ENCODE measurements around the gene CCNF. TPM values are rescaled to one million over a fixed set of nuclear protein-coding genes. Genes with fewer than 3 reads are reported as not detected.
"Not testable (repeated sequence)": the region's sequence is repeated elsewhere in the genome, so short reads cannot be mapped to it uniquely, and the experiment has no call there.

CCNF gene
- total RNA-seq, 1 donor: 26.8 TPM

- DNase-seq (ENCODE audit: low read depth): peak; percentile 83
- no peak for TF ChIP-seq CTCF (IDR thresholded peaks at IDR 0.05; ENCODE audit: insufficient read depth, low read depth, low read length)
- peak within 1 kb of the TSS; percentile 71 for H3K4me3 ChIP-seq (ENCODE audit: low read depth, low read length)
Observed at GRCh38 chr16:2474877-2475412, 45.7 kb downstream of the CCNF start, which contains the start of gene TBC1D24. TSS of gene TBC1D24 (plus strand) at chr16:2475127. CDS start at chr16:2496149, 21,022 bp downstream.

- DNase-seq (ENCODE audit: low read depth): no peak
- H3K4me3 ChIP-seq (ENCODE audit: low read depth, low read length): peak overlapping the region; percentile 59
Observed at GRCh38 chr16:2475413-2476344, 46.4 kb downstream of the CCNF start.

DNA sequence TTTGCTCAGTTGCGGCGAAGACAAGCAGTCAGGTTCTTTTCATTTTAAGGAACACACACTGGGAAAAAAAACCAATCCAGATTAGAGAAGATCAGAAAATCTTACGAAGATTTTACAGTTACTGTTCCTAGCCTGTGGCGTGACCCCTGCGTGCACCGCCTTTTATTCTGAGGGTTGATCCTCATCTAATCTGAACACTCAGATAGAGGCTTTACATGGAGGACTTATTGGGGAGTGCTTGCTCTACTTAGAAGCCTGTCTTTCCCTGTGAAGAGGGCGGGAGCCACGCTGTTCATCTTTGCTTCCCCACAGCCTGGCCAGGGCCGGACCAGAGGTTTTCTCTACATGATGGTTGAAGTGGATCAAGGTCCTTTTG lies 47.1 kb downstream of the CCNF start:
- no peak for TF ChIP-seq CTCF (IDR thresholded peaks at IDR 0.05; ENCODE audit: insufficient read depth, low read depth, low read length)
- no peak for DNase-seq (ENCODE audit: low read depth)
- H3K4me3 ChIP-seq (ENCODE audit: low read depth, low read length): no peak overlapping the region

More at GRCh38 chr16:2475413-2476344, 46.4 kb downstream of the CCNF start:
- TF ChIP-seq CTCF (IDR thresholded peaks at IDR 0.05; ENCODE audit: insufficient read depth, low read depth, low read length): no peak

- TF ChIP-seq CTCF (IDR thresholded peaks at IDR 0.05; ENCODE audit: insufficient read depth, low read depth, low read length): no peak
- no peak for DNase-seq (ENCODE audit: low read depth)
- H3K4me3 ChIP-seq (ENCODE audit: low read depth, low read length): no peak overlapping the region
Observed at GRCh38 chr16:2476741-2477140, 47.5 kb downstream of the CCNF start.

DNA sequence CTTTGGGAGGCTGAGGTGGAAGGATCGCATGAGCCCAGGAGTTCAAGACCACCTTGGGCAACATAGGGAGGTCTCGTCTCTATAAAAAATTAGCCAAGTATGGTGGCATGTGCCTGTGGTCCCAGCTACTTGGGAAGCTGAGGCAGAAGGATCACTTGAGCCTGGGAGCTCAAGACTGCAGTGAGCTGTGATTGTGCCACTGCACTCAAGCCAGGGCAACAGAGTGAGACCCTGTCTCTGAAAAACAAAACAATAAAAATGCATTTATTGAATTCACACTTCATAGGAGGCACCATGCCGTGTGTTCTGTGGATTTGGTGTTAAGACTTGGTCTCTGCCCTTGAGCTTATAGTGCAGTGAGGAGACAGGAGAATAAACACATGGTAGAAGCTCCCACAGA lies 48.1 kb downstream of the CCNF start:
- no peak for TF ChIP-seq CTCF (IDR thresholded peaks at IDR 0.05; ENCODE audit: insufficient read depth, low read depth, low read length)
- H3K4me3 ChIP-seq (ENCODE audit: low read depth, low read length): no peak overlapping the region
- DNase-seq (ENCODE audit: low read depth): no peak

DNA sequence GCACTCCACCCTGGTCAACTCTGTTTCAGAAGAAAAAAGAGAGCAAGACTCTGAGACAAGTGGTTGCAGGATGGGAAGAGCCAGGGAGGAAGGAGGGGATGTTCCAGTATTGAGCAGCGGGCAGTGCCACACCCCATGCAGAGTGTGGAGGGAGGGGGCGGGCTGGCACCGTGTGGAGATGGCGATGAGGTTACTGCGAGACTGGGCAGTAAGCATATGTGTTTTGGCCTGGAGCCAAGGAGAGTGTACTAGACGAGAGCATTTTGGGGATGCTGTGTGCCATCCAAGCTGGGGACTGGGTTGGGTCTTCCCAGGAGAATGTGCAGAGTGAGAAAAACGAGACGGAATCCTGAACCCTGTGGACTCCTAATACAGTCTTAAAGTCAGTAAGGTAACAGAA lies 49.0 kb downstream of the CCNF start:
- no peak for TF ChIP-seq CTCF (IDR thresholded peaks at IDR 0.05; ENCODE audit: insufficient read depth, low read depth, low read length)
- DNase-seq (ENCODE audit: low read depth): no peak
- no peak overlapping the region for H3K4me3 ChIP-seq (ENCODE audit: low read depth, low read length)

DNA sequence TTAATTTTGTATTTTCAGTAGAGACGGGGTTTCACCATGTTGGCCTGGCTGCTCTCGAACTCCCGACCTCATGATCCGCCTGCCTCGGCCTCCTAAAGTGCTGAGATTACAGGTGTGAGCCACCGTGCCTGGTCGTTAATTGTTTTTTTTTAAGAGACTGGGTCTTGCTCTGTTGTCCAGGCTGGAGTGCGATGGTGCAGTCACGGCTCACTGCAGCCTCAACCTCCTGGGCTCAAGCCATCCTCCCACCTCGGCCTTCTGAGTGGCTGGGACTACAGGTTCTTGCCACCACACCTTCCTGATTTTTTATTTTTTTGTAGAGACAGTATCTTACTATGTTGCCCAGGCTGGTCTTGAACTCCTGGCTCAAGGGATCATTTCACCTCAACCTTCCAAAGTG lies 50.7 kb downstream of the CCNF start:
- DNase-seq (ENCODE audit: low read depth); H3K4me3 ChIP-seq (ENCODE audit: low read depth, low read length): not testable (repeated sequence)
